CD4-positive, alpha-beta T cell (primary cell): Measurements from ENCODE around the gene RNF208. TPM values are rescaled to one million over a fixed set of nuclear protein-coding genes. Genes with fewer than 3 reads are reported as not detected.

Experiments
- ATAC-seq: fragments of 200-7000 bp; cut with Tn5 transposase; one replicate; pipeline ENCODE4 v1.10.0; 2022; ENCODE audit warnings: mild to moderate bottlenecking; ENCODE audit not compliant: poor library complexity
- CTCF ChIA-PET: fragments of 350-600 bp; sonication (Branson Sonifier 250); formaldehyde crosslinking; loops from one replicate; lab custom pipeline; 2021; ENCODE audit warnings: antibody characterized with exemption, inconsistent platforms; lab: Charles Lee
- POLR2A ChIA-PET: fragments of 350-600 bp; sonication (Branson Sonifier 250); formaldehyde crosslinking; loops from one replicate; lab custom pipeline; 2021; ENCODE audit warnings: antibody characterized with exemption, inconsistent platforms; lab: Charles Lee
- DNase-seq, 14 experiments: peaks; one replicate each; pipeline ENCODE4 v3.0.0-alpha.2; 2013 to 2020; ENCODE audit warnings: mixed read lengths in 2 of 14
- H3K27ac ChIP-seq, 2 donors: one replicate each; pipeline versions ENCODE4 v1.5.1 to v1.7.0; 2013; ENCODE audit warnings: low read length in 2 of 2, low read depth in 1 of 2, mild to moderate bottlenecking in 1 of 2
- H3K27me3 ChIP-seq, 2 experiments: 1 replicate in 1 of 2; 2 replicates in 1 of 2; pipeline versions ENCODE4 v1.6.1 to v1.7.0; 2013; ENCODE audit warnings: low read length in 2 of 2, control low read depth in 1 of 2, mild to moderate bottlenecking in 1 of 2, moderate library complexity in 1 of 2; ENCODE audit not compliant: insufficient read depth in 2 of 2, control insufficient read depth in 1 of 2
- H3K36me3 ChIP-seq: one replicate; pipeline ENCODE4 v1.6.1; 2013; ENCODE audit warnings: low read length, control low read depth; ENCODE audit not compliant: insufficient read depth
- H3K4me1 ChIP-seq: one replicate; pipeline ENCODE4 v1.6.1; 2013; ENCODE audit warnings: low read length, control low read depth; ENCODE audit not compliant: insufficient read depth
- H3K4me3 ChIP-seq: one replicate; pipeline ENCODE4 v1.5.1; 2013; ENCODE audit warnings: mild to moderate bottlenecking, low read length, moderate library complexity
- H3K9me3 ChIP-seq, 2 experiments: 1 replicate in 1 of 2; 2 replicates in 1 of 2; pipeline versions ENCODE4 v1.6.1 to v1.7.0; 2013; ENCODE audit warnings: low read length in 2 of 2, mild to moderate bottlenecking in 2 of 2, control low read depth in 1 of 2, moderate library complexity in 1 of 2; ENCODE audit not compliant: control insufficient read depth in 1 of 2, insufficient read depth in 1 of 2
- H3K27ac Mint-ChIP-seq: one replicate; pipeline ENCODE4 v1.8.0; 2020; ENCODE audit warnings: mixed read lengths
- H3K27me3 Mint-ChIP-seq: one replicate; pipeline ENCODE4 v1.8.0; 2021; ENCODE audit warnings: mixed read lengths
- H3K36me3 Mint-ChIP-seq: one replicate; pipeline ENCODE4 v1.8.0; 2021; ENCODE audit warnings: low read depth, mixed read lengths
- H3K4me1 Mint-ChIP-seq: one replicate; pipeline ENCODE4 v1.8.0; 2021; ENCODE audit warnings: low read depth, mixed read lengths
- H3K4me3 Mint-ChIP-seq: one replicate; pipeline ENCODE4 v1.8.0; 2020; ENCODE audit warnings: mild to moderate bottlenecking, mixed read lengths
- H3K9me3 Mint-ChIP-seq: one replicate; pipeline ENCODE4 v1.8.0; 2020; ENCODE audit warnings: mixed read lengths
- intact Hi-C, 2 experiments: fragments of 100-400 bp; cut with DNase I in 1 of 2; cut with micrococcal nuclease in 1 of 2; formaldehyde crosslinking; loops; one replicate each; pipeline versions ENCODE4 v1.15.1 to v1.9.0; 2023 to 2025; cut with DNase I, micrococcal nuclease
- total RNA-seq, 174 experiments: library from RNA in 2 of 174; stranded (reverse) in 2 of 174; gene quantifications; one replicate each; pipeline ENCODE4 v1.2.3 and lab custom pipeline; 2021 to 2026
- TF ChIP-seq, protein P1 (sequence below): fragments of 200-600 bp; IDR thresholded peaks from one replicate; pipeline ENCODE4 v1.8.0; 2022; ENCODE audit warnings: antibody characterized with exemption, mild to moderate bottlenecking

The RNF208 gene
- total RNA-seq, 2 experiments from 2014 or later: 0.66 to 0.67 TPM

DNA sequence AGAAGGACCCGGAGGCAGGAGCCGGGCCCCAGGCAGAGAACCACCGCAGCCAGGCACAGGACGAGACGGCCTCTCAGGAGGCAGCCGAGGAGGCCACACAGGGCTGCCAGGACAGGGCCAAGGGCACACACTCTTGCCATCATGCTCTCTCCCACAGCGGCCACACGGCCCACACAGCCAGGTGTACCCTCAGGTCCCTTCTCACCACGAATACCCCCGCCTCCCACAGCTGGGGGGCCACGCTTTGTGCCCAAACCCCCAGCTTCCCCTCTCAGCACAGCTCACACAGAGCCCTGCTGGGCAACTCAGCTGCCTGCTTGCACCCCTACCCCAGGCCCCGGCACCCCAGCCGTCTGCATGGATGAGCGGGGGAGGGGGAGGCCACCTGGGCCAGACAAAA lies 28.3 kb downstream of the RNF208 start:
- Histone ChIP-seq H3K27me3 (no peaks in the 10 kb centered on the region), H3K36me3 (peaks cover 16% of the 10 kb centered on the region), H3K4me1 (peaks cover 23% of the 10 kb centered on the region), H3K27ac (no peak overlapping the region), H3K4me3 (no peak overlapping the region), H3K9me3 (no peaks in the 10 kb centered on the region)
- Mint-ChIP-seq H3K27me3 (no peaks in the 10 kb centered on the region), H3K4me3 (no peak overlapping the region), H3K4me1 (peaks cover 10% of the 10 kb centered on the region), H3K36me3 (peaks cover 15% of the 10 kb centered on the region), H3K9me3 (no peaks in the 10 kb centered on the region), H3K27ac (no peak overlapping the region)
- intact Hi-C loops: no loop called here
- ATAC-seq: no peak
- ChIA-PET POLR2A (no interaction called here), CTCF (no interaction called here)
- TF ChIP-seq, protein P1, sequence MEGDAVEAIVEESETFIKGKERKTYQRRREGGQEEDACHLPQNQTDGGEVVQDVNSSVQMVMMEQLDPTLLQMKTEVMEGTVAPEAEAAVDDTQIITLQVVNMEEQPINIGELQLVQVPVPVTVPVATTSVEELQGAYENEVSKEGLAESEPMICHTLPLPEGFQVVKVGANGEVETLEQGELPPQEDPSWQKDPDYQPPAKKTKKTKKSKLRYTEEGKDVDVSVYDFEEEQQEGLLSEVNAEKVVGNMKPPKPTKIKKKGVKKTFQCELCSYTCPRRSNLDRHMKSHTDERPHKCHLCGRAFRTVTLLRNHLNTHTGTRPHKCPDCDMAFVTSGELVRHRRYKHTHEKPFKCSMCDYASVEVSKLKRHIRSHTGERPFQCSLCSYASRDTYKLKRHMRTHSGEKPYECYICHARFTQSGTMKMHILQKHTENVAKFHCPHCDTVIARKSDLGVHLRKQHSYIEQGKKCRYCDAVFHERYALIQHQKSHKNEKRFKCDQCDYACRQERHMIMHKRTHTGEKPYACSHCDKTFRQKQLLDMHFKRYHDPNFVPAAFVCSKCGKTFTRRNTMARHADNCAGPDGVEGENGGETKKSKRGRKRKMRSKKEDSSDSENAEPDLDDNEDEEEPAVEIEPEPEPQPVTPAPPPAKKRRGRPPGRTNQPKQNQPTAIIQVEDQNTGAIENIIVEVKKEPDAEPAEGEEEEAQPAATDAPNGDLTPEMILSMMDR: no peak
- DNase-seq: no peak

DNA sequence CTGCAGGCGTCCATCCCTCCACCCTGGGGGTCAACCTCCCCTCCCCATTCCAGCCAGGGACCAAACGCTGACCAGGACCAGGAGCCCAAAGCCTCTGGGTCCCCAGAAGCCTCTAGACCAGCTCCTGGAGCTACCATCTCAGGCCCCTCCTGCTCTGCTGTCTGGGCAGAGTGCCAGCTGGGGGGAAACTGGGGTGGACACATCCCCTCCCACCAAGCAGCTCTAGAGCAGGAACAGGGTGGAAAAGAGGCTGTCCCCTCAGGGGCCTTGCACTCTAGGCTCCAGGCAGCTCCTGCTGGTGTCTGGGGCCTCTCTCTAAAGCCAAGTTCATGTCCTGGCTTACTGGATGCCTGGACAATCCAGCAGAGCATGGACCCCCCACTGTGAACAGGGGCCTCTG lies 29.2 kb downstream of the RNF208 start:
- Histone ChIP-seq H3K9me3 (no peaks in the 10 kb centered on the region), H3K4me3 (no peak overlapping the region), H3K27ac (no peak overlapping the region), H3K27me3 (no peaks in the 10 kb centered on the region), H3K36me3 (peaks cover 16% of the 10 kb centered on the region), H3K4me1 (peaks cover 22% of the 10 kb centered on the region)
- intact Hi-C loops: no loop called here
- H3K9me3 Mint-ChIP-seq: no peaks in the 10 kb centered on the region
- ChIA-PET CTCF (no interaction called here), POLR2A (interaction anchor here (1.2 to 1.3 kb wide), 2 partner anchors 8 to 30 kb away, joined by 3 to 4 read pairs; partner anchors contain the start of gene TPRN)
- DNase-seq (no peak), ATAC-seq (no peak)
- H3K27ac Mint-ChIP-seq: no peak overlapping the region
- peaks cover 20% of the 10 kb centered on the region for H3K36me3 Mint-ChIP-seq
- no peaks in the 10 kb centered on the region for H3K27me3 Mint-ChIP-seq
- no peak overlapping the region for H3K4me3 Mint-ChIP-seq
- TF ChIP-seq, protein P1: no peak
- peaks cover 10% of the 10 kb centered on the region for H3K4me1 Mint-ChIP-seq

DNA sequence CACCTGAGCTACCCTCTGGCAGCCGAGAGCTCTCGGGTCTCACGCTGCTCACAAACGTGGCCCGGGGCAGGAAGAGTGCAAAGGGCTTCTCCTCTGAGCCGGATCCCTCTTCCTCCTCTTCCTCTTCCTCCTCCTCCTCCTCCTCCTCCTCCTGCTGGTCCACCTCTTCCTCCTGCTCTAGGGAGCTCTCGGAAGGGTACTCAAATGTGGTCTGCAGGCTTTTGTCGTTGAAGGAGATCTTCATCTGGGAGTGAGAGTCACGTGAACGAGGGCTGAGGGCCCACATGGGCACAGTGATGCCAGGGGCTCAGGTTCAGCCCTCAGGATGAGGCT lies 29.6 kb downstream of the RNF208 start:
- H3K27ac ChIP-seq: no peak overlapping the region
- H3K36me3 ChIP-seq: peaks cover 16% of the 10 kb centered on the region
- CTCF ChIA-PET: no interaction called here
- H3K27ac Mint-ChIP-seq: no peak overlapping the region
- no peaks in the 10 kb centered on the region for H3K9me3 ChIP-seq
- no peak overlapping the region for H3K4me3 ChIP-seq
- intact Hi-C loops: no loop called here
- ATAC-seq (no peak), DNase-seq (no peak)
- H3K27me3 Mint-ChIP-seq: no peaks in the 10 kb centered on the region
- no peaks in the 10 kb centered on the region for H3K27me3 ChIP-seq
- H3K4me3 Mint-ChIP-seq: no peak overlapping the region
- H3K4me1 Mint-ChIP-seq: peaks cover 14% of the 10 kb centered on the region
- H3K36me3 Mint-ChIP-seq: peaks cover 23% of the 10 kb centered on the region
- POLR2A ChIA-PET: interaction anchor here (1.2 to 1.3 kb wide), 2 partner anchors 8 to 31 kb away, joined by 3 to 4 read pairs; partner anchors contain the start of gene TPRN
- TF ChIP-seq, protein P1: no peak
- no peaks in the 10 kb centered on the region for H3K9me3 Mint-ChIP-seq
- peaks cover 27% of the 10 kb centered on the region for H3K4me1 ChIP-seq
